Eye (tissue), 1 donor: ENCODE results near the gene TMEM79.

Experiments used
- DNase-seq: peaks from one replicate; pipeline ENCODE4 v3.0.0-alpha.2; 2015

The TMEM79 gene

DNA sequence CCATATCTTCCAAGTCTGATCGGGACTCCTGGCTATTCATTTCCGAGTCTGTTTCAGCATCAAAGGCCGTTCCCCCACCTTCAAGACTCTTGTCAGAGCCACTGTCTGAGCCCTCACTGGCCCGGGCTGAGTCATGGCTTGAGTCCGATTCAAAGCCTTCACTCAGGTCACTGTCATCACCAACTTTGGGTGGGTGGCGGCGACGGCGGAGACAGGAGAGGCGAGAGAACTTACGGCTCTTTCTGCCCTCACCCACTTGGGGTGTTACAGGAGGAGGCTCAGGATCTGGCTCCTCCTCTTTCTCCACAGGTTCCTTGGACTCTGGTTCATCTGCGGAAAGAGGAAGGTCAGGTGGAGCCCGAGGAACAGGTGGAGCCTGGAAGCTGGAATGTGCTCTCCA is 18.1 kb upstream of the TMEM79 start:
- no peak for DNase-seq

GRCh38 chr1:156268336-156268735 is 15.8 kb upstream of the TMEM79 start:
- no peak for DNase-seq

DNA sequence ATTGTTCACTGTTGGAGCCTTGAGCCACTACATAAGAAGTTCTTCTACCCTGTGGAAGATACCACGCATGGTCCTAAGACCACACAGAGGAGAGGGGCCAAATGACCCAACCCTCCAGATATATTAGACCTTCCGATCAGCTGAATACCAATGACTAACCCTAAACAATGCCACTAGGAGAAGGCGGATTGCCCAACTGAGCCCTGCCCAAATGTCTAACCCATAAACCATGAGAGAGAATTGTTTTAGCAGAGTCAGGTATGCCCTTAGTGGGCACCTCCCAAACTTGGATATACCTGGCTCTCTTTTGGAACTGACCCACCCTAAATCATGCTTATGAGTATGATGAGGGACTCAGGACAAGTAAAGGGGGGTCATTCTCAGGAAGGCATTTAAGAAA is 13.8 kb upstream of the TMEM79 start:
- no peak for DNase-seq

DNA sequence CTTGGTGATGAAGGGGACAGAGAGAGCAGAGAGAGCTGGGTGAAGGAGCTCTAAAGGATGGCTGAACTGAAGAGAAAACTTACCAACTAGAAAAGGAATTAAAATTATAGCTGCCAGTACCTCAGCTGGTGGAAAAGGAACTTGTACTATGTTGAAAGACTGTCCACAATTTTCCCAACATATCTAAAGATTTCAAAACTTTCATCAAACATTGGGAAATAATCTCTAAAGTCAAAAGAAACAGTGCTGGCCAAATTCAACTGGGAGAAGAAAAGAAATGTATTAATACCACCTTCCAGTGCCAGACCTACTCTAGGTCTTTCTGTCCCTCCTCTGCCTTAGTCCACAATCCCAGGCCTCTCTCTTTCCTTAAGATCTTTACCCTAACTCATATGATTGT is 7.6 kb upstream of the TMEM79 start:
- DNase-seq, result no peak

DNA sequence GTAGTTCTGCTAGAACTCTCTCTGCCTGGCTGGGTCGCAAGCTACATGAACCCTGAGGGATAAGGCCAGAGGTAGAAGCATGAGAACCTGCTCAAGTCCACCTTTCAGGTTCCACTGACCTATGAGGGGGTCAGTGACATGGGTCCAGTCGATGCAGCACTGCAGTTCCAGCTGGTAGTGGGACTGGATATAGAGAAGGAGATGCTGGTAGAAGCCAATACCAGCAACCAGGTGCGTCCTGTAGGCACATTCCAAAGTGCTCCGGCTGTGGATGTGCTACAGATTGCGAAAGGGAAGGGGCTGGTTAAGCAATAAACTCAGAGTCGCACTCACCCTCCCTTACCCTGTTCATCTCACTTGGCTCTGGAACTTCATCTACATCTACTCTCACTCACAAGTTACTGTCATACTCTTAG is 7.2 kb upstream of the TMEM79 start:
- no peak for DNase-seq

DNA sequence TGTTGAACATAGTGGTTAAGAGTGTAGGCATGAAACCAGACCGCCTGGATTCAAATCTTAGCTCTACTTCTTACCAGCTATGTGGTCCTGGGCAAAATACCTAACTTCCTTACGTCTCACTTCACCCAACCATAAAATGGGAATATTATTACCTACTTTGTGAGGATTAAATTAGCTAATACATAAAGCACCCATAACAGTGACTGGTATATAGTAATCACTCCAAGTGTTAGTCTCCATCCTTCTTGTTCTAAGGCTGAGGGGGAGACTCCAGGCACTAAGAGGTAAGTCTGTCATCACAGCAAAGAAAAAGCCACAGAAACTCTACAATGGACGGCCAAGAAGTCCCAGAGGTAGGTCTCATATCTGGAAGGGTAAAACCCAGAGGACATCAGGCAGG is 4.3 kb upstream of the TMEM79 start:
- DNase-seq, result no peak

DNA sequence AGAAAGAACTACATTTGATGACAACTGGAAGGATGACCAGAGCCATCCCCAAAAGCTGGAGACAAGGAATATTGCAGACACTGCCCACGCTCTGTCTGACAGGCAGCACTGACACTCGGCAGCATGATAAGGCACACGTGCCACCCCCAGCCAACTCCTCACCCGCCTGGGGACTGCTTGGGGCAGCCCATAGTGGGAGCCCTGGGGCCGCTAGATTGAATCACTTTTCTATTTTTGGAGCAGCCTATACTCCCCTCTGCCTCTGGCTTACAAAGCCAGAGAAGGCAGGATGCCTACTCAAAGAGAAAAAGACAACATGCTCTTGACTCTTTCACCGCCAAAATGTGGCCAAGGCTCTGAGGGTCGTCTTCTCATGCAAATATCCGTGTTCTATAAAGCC is 2.8 kb upstream of the TMEM79 start:
- DNase-seq, result no peak

GRCh38 chr1:156281693-156282478 is 2.2 kb upstream of the TMEM79 start:
- DNase-seq, result peak; percentile 8

- DNase-seq, result peak; percentile 99
Observed at GRCh38 chr1:156282479-156283222, 1.5 kb upstream of the TMEM79 start, which contains the start of gene SMG5. Gene SMG5, minus strand, starts transcription at chr1:156282825. Its CDS starts 145 bp downstream, at chr1:156282680.

DNA sequence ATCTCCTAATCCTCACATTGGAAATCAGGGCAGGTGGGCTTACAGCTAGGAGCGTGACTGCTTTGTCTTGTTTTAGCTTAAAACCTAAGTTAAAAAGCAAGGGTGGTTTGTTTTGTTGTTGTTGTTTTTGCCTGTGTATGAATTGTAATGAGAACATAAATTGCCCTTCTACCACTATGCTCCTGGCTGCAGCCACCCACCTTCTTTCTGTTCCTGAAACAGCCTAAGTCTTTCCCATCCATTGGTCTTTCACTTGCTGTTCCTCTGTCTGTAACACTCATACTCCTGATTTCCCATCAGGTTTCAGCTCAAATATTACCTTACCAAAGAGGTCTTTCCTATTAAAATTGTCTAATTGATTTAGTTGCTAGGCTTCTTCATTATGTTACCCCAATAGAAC is 604 bp upstream of the TMEM79 start:
- DNase-seq, result no peak

DNA sequence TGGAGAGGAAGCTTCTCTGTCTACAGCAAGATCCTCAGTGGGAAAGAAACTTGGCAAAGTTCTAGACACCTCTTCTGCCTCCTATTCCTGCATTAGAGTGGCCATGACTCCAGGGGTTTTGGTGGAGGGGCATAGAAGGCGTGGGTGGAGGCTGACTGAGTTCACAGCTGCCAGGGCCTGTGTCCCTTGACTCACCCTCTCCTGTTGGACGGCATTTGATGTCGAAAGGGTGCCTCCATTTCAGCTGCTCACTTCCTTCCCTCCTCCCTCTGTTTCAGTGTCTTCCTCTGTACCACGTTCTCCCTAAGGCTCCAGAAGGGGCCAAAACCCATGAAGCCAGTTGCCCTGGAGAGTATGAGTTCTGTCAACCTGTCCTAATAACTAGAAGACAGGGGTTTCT is 632 bp downstream of the TMEM79 start:
- DNase-seq, result no peak

DNA sequence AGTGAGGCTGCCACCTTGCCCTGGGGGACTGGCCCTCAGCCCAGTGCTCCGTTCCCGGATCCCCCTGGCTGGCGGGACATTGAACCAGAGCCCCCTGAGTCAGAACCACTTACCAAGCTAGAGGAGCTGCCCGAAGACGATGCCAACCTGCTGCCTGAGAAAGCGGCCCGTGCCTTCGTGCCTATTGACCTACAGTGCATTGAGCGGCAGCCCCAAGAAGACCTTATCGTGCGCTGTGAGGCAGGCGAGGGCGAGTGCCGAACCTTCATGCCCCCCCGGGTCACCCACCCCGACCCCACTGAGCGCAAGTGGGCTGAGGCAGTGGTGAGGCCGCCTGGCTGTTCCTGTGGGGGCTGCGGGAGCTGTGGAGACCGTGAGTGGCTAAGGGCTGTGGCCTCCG is 1.3 kb downstream of the TMEM79 start:
- no peak for DNase-seq

GRCh38 chr1:156286061-156286460 is 1.9 kb downstream of the TMEM79 start:
- no peak for DNase-seq

- no peak for DNase-seq
Observed at GRCh38 chr1:156289857-156290256, 5.7 kb downstream of the TMEM79 start.

DNA sequence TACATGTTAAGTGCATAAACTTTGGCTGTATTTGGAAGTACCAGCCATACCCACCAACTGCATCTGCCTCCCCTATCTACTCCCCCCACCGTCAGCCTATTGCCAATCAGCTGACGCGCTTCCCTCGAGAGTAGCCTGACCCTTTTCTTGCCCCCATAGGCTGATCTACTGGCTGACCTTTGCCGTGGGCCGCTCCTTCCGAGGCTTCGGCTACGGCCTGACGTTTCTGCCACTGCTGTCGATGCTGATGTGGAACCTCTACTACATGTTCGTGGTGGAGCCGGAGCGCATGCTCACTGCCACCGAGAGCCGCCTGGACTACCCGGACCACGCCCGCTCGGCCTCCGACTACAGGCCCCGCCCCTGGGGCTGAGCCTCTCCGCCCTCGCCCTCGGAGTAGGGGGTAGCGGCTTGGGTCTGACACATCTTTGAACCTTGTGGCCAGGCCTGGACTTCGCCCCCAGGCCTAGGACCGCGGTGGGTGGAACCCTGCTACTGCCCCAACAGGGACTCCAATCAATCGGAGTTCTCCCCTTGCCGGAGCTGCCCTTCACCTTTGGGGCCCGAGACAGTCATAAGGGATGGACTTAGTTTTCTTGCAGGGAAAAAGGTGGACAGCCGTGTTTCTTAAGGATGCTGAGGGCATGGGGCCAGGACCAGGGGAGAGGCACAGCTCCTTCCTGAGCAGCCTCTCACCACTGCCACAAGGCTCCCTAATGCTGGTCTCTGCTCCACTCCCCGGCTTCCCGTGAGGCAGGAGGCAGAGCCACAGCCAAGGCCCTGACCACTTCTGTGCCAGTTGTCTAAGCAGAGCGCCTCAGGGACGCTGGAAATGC is 7.3 kb downstream of the TMEM79 start:
- peak; percentile 90 for DNase-seq

- DNase-seq, result no peak
Observed at GRCh38 chr1:156293098-156293434, 8.9 kb downstream of the TMEM79 start.

- no peak for DNase-seq
Observed at GRCh38 chr1:156293895-156294294, 9.8 kb downstream of the TMEM79 start.

DNA sequence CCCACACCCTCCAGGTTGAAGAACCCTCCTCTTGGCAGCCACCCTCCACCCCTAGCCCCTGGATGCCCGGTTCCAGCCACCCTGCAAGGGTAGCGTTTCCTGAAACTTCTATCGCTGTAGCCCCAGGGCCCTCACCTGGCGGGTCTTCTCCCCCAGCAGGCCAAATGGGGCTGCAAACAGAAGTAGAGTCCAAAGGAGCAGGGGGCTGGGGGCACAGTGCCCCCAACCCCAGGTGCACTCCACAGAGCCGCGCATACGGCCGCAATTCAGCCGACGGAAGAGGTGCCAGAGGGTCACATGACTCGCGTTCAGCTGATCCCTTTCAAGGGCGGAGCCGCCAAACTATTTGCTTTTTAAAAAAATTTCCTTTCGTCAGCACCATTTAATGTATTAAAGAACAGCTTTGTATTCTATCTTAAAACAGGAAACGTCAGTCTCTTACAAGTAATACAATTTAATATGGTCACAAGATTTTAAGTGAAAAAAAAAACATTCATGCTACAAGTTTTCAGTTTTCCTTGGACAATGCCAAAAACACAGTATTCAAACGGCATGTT is 11.3 kb downstream of the TMEM79 start, which contains the start of gene GLMP:
GLMP (minus strand) TSS at position 289 of the 557 bp plus-strand sequence; CDS start at position 255, 34 bp downstream.
- DNase-seq, result peak; percentile 81

DNA sequence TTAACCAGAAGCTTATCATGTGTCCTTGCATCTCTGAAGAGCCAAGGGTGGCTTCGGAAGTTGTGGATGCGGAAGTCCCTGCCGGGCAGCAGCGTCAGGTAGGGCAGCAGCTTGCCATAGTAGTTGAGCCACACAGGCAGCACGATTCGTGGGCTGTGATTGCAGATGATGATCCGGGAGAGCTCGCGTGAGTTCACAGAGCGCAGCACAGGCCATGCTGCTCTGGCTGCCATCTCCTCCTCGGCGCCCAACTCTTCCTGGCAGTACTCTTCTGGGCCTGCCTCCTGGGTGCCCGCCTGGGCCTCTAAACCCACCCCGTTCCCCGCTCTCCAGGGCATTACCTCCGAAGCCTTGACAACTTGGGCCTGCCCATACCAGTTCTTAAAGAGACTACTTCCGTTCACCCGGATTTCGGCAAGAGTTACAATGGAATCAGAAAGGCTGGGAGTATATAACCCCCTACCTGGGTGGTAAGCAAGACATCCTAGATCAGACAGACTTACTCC is 14.8 kb downstream of the TMEM79 start, which contains the start of gene VHLL:
VHLL (minus strand) TSS at position 456 of the 506 bp plus-strand sequence; CDS start at position 338, 118 bp downstream.
- DNase-seq, result no peak

DNA sequence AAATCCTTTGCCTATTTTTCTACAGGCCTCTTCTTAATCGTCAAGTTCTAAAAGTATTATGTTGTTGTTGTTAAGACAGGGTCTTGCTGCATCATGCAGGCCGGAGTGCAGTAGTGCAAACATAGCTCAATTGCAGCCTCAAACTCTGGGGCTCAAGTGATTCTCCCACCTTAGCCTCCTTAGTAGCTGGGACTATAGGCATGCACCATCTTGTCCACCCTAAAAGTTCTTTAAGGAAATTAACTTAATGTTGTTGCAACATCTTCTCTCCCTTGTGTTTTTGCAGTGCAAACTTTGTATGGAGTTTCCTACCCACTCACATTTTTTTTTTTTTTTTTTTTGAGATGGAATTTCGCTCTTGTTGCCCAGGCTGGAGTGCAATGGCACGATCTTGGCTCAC is 19.1 kb downstream of the TMEM79 start:
- DNase-seq, result no peak

GRCh38 chr1:156305215-156305614 is 21.1 kb downstream of the TMEM79 start:
- no peak for DNase-seq

- no peak for DNase-seq
Observed at GRCh38 chr1:156308078-156308477, 24.0 kb downstream of the TMEM79 start.

DNA sequence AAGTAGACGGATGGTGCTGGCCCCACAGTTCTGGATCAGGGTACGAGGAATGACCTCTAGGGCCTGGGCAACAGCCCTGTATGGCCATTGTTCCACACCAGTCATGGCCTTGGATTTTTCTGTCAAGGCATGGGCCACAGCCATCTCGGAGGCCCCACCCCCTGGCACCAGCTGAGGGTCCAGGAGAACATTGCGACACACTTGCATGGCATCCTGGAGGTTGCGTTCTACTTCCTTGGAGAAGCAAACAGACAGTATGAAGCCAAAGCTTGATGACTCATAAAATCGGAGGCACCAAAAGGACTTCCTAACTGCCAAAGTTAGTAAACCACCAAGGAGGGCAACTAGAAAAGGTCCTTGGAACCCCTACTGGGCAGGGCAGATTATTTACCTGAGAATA is 26.8 kb downstream of the TMEM79 start:
- DNase-seq, result no peak
